GM18505 (cell line): Measurements from ENCODE around the gene MALRD1.

Source experiments
- ATAC-seq: cut with Tn5 transposase; IDR thresholded peaks from one replicate; pipeline ENCODE4 v1.9.1; 2021; ENCODE audit not compliant: unreplicated experiment
- POLR2A ChIP-seq: IDR thresholded peaks from 4 replicates; pipeline ENCODE4 v1.6.1; 2011; ENCODE audit warnings: borderline replicate concordance; ENCODE audit not compliant: insufficient read depth, insufficient read length; ENCODE audit errors: extremely low read depth

MALRD1 gene

GRCh38 chr10:19676063-19676462, 627.5 kb downstream of the MALRD1 start:
- ATAC-seq, result no peak
- TF ChIP-seq POLR2A, result no peak

- ATAC-seq, result no peak
- TF ChIP-seq POLR2A, result no peak
Observed at GRCh38 chr10:19683356-19683755, 634.8 kb downstream of the MALRD1 start.

- no peak for TF ChIP-seq POLR2A
- no peak for ATAC-seq
Observed at GRCh38 chr10:19683960-19684359, 635.4 kb downstream of the MALRD1 start.

- no peak for ATAC-seq
- TF ChIP-seq POLR2A, result no peak
Observed at GRCh38 chr10:19688344-19688743, 639.7 kb downstream of the MALRD1 start.

- no peak for ATAC-seq
- TF ChIP-seq POLR2A, result no peak
Observed at GRCh38 chr10:19689231-19689630, 640.6 kb downstream of the MALRD1 start.

GRCh38 chr10:19699299-19699698, 650.7 kb downstream of the MALRD1 start:
- no peak for ATAC-seq
- no peak for TF ChIP-seq POLR2A

- no peak for ATAC-seq
Observed at GRCh38 chr10:19701427-19702052, 652.9 kb downstream of the MALRD1 start.

GRCh38 chr10:19702215-19702614, 653.6 kb downstream of the MALRD1 start:
- no peak for ATAC-seq
- no peak for TF ChIP-seq POLR2A

More at GRCh38 chr10:19701427-19702052, 652.9 kb downstream of the MALRD1 start:
- TF ChIP-seq POLR2A, result no peak

GRCh38 chr10:19704544-19704943, 655.9 kb downstream of the MALRD1 start:
- no peak for TF ChIP-seq POLR2A
- ATAC-seq, result no peak

GRCh38 chr10:19705250-19705649, 656.6 kb downstream of the MALRD1 start:
- TF ChIP-seq POLR2A, result no peak
- ATAC-seq, result no peak

GRCh38 chr10:19706904-19707303, 658.3 kb downstream of the MALRD1 start:
- ATAC-seq, result no peak
- no peak for TF ChIP-seq POLR2A

- ATAC-seq, result no peak
- TF ChIP-seq POLR2A, result no peak
Observed at GRCh38 chr10:19707376-19707775, 658.8 kb downstream of the MALRD1 start.

GRCh38 chr10:19708031-19708430, 659.4 kb downstream of the MALRD1 start:
- ATAC-seq, result no peak
- TF ChIP-seq POLR2A, result no peak

- no peak for ATAC-seq
- no peak for TF ChIP-seq POLR2A
Observed at GRCh38 chr10:19710600-19710999, 662.0 kb downstream of the MALRD1 start.

- no peak for ATAC-seq
- TF ChIP-seq POLR2A, result no peak
Observed at GRCh38 chr10:19713159-19713558, 664.6 kb downstream of the MALRD1 start.
